ENCODE data around the gene STAC2.
"Not testable (repeated sequence)": the region's sequence is repeated elsewhere in the genome, so short reads cannot be mapped to it uniquely, and the experiment has no call there.

The STAC2 gene, protein sequence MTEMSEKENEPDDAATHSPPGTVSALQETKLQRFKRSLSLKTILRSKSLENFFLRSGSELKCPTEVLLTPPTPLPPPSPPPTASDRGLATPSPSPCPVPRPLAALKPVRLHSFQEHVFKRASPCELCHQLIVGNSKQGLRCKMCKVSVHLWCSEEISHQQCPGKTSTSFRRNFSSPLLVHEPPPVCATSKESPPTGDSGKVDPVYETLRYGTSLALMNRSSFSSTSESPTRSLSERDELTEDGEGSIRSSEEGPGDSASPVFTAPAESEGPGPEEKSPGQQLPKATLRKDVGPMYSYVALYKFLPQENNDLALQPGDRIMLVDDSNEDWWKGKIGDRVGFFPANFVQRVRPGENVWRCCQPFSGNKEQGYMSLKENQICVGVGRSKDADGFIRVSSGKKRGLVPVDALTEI

GRCh38 chr17:39225308-39225958 lies at the start of gene STAC2:
Gene STAC2 (minus strand): TSS chr17:39225945. CDS start chr17:39225502, 443 bp downstream.
- DNase-seq = no peak

DNA sequence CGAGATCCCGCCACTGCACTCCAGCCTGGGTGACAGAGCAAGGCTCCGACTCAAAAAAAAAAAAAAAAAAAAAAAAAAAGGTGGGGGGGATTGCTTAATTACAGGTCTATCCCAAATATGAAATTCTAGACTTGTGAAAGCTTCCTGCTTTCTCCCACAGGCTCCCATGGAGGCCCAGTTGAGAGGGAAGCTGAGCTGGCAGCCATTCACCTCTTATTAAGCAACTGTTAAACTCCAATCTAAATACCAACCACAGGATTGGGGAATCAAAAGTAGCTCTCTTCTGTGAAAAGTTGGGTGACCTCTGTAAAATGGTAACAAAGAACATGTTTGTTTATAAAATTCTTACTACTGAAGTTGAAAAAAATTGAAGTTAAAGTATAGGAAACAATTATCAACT lies 45.8 kb upstream of the STAC2 start:
- no peak for DNase-seq

DNA sequence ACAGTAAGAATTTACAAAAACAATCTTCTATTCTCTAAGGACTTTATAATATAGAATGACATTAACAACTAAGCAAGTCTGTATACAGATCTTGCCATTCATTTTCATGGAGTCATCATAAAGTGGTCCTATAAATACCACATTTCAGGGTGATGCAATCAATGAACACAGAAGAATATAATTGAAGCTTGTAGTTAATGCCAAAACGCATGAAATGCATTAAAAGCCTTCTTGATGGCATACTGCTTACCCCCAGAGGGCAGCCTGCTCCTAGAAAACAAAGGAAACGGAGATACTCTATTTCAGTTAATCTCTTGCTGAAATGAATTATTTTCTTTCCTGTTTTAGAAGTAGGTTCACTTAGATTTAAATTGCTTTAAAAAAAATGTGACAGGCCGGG lies 45.2 kb upstream of the STAC2 start:
- no peak for DNase-seq

GRCh38 chr17:39264119-39264518 lies 38.4 kb upstream of the STAC2 start:
- no peak for DNase-seq

GRCh38 chr17:39261286-39261685 lies 35.5 kb upstream of the STAC2 start:
- no peak for DNase-seq

DNA sequence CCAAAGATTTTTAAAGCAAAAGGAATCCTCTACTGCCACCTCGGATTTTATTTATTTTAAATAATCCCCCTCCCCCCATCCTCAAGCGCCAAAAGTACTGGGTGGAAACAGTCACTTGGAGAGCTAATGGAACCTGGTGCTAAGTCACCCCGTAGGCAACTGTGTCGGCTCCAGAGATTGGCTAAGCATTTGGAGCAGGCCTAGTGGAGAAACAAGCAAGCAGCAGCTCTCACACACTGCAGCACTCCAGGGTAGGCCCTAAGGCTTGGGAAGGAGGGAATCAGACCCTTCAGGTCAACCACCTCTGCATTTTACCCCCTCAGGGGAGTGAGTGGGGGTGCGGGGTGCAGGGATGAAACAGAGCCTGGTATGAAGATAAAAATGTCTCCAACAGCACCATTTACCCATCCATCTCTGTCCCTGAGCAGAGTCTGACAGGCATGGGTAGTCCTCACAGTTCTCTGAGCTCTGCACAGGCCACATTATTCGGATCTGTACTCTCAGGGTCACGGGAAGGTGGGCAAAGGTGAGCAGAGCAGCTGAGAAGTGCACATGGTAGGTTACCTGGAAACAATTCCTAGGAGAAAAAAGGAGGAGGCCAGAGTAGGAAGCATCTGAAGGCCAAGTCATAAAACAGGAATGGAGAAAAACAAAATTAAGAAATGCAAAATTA lies 27.2 kb upstream of the STAC2 start:
- no peak for DNase-seq

DNA sequence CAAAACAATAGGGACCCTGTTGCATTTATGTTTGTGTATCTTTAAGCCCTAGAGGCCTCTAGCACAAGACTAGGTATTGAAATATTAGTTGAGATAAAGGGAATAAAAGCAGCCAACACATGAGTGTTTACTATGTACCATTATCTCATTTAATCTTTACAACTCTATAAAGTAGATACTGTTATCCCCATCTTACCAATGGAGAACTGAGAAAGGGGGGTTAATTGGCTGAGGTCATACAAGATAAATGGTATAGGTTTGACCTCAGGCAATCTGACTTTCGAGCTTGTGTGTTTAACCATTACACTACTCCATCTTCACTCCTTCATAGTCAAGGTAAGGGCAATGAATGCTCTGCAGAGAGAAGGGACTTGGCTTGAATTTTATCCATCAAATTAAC lies 26.3 kb upstream of the STAC2 start:
- no peak for DNase-seq

- not testable (repeated sequence) for DNase-seq
Observed at GRCh38 chr17:39250076-39250475, 24.3 kb upstream of the STAC2 start.

DNA sequence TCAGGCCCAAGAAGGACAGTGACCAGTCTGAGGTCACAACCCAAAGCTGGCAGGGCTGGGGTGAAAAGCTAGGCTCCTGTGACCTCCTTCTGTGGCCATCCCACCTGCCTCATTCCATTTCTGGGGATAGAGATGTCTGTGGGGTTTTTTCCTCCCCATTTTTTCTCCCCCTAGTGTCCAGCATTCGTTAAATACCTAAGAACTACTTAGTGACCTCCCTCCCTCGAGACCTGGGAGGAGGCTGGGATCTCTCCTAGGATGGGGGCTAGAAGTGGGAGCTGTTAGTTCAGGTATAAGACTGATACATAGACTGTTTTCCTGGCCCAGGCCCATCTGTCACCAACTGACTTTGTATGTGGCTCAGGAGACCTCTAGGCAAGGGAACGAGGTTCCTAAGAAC lies 20.5 kb upstream of the STAC2 start:
- no peak for DNase-seq

- no peak for DNase-seq
Observed at GRCh38 chr17:39244600-39245570, 19.1 kb upstream of the STAC2 start.

DNA sequence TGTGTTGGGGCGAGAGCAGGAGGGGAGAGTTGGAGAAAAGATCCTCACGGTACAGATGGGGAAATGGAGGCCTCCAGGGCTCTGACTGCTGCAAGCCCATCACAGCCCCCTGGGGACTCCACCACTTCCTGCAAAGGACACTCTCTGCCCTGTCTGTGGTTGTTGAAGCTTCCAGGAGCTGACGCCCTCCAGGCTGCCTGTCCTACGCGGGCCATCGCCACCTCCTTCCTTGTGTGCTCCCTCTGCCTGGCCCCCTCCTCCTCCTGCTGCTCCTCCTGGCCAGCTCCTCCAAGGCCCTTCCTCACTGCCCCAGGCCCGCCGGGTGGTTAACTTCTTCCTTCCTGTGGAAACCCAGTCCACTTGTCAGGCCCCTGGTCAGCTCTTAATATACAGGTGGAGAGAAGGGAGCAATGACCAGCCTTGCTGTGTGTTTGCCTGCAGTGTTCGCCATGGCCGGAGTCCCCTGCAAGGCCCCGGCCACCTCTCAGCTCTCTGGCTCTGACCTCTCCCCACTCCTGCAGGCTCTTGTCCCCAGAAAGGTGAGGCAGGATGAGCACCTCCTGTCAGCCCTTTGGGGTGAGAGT lies 18.4 kb upstream of the STAC2 start:
- no peak for DNase-seq

DNA sequence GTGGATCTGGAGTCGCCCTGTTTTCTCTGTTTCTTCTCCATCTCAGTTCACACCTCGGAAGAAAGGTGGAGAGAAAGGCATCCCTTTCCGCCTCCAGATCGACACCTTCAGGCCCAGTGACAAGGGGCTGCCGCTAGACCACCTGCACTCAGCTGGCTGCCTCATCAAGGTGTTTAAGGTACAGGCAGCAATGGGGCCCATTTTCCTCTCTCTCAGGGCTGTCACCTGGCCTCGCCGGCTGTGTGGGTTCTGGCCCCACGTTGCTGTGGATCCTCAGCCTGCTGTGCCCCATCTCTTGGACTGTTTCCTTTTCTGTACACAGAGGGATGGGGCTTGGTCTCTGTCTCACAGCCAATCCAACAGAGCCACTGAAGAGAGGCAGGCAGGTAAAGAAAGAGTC lies 17.4 kb upstream of the STAC2 start:
- no peak for DNase-seq

GRCh38 chr17:39240631-39241030 lies 14.9 kb upstream of the STAC2 start:
- DNase-seq = no peak

DNA sequence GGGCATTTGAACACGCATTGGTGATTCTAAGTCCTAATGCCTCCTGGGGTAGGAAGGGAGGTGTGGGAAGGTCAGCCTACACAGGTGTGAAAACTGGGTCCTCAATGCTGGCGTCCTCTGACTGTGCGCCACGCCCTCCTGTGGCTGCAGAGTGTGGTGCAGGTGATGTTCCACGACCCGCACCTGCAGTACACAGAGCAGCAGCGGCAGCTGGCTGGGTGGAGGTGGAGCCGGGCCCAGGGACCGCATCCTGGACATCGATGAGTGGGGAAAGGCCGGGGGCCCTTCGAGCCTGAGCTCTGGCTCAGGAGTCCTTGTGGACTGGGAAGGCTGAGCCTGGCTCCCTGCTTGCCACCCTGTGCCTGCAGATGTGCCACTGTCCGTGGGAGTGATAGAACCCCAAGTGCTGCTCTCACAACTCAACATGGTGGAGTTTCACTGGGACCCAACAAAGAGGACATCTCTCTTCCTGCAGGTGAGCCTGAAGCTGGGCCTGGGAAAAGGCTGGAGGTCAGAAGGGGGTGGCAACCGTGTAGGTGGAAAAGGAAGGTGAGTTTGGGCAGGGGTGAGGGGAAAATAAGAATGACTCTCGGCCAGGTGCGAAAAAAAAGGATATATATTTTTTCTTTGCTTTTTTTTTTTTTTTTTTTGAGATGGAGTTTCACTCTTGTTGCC lies 14.0 kb upstream of the STAC2 start:
- no peak for DNase-seq

DNA sequence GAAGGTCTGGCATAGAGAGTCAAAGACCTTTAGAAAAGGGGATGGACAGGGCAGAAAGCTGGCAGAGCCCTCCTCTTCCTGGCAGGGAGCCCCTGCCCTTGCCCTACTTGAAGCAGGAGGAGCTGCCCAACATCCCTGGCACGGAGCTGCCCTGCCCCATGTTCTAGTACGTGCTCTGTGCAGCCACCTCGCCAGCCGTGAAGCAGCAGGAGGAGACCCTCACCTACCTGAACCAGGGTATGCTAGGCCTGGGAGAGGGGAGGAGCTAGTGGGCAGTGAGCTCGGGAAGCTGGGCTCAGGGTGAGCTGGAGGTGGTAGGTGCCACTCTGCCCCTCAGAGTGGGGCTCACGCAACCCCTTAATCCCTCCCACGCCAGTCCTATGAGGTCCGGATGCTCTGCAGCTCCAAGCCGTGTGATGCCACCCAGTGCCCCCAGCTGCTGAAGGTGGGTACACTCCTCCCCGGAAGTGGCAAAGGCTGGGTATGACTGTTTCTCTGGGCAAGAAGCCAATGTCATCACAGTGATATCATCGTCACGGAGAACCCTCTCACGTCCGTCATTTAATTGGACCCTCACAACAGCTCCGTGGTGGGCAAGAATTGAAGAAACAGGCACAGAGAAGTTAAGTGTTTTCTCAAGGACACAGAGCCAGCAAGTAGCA lies 12.7 kb upstream of the STAC2 start:
- no peak for DNase-seq

DNA sequence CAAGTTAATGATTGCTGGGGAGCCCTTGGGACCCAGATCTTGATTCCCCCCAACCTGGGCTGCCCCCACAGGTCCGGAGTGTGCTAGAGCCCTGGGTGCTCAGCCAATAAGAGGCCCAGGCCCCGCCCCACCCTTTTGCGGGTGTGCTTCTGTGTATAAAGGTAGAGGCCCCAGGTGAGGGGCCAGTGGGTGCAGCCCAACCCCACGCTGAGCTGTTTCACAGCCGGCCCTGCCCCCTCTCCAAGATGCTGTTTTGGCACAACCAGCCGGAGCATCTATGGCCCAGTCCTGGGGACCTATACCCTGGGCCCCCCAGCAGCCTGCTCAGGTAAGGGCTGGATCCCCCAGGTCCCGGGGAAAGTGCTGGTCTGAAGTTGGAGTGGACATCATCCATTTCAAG lies 11.8 kb upstream of the STAC2 start:
- no peak for DNase-seq

GRCh38 chr17:39236981-39237441 lies 11.3 kb upstream of the STAC2 start:
- DNase-seq = no peak

DNA sequence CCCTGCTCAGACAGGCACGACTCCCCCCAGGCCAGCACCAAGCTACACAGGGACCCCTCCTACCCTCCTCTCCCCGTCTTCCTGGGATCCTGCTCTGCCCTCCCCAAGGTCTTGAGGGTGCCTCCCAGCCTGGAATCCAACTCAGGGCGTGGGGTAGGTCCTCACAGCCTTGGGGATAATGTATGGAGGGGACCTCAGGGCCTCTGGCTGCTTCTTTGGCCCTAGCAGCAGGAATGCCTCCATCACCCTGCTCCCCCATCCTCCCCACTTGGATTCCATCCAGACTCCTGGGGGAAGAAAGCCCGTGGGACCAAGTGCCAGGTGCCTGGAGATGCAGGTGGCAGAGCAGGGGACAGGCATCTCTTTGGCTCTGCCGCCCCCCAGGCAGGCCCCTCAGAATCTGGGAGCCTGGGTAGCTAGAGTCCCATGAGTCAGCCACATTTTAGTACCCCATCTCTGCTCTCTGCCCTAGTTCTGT lies 10.7 kb upstream of the STAC2 start:
- DNase-seq = no peak

DNA sequence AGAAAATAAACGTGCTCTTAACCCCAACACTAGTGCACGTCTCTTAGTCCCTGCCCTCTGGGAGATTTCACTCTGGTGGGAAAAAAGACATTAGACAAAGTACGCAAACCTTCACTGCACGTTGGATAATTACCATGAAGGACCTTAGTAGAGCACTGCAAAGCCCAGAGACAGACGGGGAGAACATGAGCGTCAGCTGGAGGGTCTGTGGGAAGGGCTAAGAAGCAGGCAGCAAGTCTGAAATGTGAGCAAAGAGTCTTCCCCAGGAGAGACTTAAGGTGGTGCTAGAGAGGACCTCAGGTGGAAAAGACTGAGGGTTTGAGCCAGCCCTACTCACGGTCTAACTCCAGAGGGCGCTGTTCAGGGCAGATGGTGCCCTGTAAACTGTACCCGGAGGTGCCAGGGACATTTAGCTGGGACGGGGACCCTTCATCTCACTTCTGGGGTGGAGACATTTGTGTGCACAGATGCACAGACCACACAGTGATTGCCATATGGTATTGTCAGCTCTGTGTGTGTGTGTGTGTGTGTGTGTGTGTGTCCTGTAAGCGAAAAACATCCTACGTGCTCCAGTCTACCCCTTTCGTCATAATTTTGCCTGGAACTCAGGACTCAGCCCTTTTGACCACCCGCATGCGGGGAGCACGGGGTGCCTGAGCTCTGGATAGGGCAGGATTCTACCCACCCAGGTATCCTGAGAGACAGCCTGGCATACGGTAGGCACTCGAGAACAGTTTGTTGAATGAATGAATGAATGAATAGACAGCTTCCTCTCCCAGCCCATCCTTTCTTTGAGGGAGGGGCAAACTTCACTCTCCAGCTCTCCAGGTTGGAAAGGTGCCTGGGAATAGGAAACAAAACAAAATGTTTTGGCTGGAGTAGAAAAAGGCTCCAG lies 10.1 kb upstream of the STAC2 start:
- DNase-seq = no peak
